PC-3 (cell line): ENCODE measurements around the gene REST. TPM values are rescaled to one million over a fixed set of nuclear protein-coding genes. Genes with fewer than 3 reads are reported as not detected.
A peak's percentile ranks its signal among the peaks of the same experiment; 100 is the strongest.

Experiments
- ATAC-seq: fragments of 200-7000 bp; cut with Tn5 transposase; 2 replicates; pipeline ENCODE4 v1.9.1; 2020; ENCODE audit warnings: mild to moderate bottlenecking, moderate library complexity
- BruUV-seq: library from RNA; stranded (reverse); fragments of 400-500 nt; replicated peaks from 2 replicates; lab custom pipeline; 2021; lab: Mats Ljungman, UMichigan
- CTCF ChIA-PET: fragments of 300-600 bp; sonication (Branson Sonifier 250); formaldehyde crosslinking; loops from one replicate; lab custom pipeline; 2022; ENCODE audit warnings: antibody characterized with exemption; lab: Charles Lee
- POLR2A ChIA-PET: fragments of 300-600 bp; sonication (Branson Sonifier 250); formaldehyde crosslinking; loops from one replicate; lab custom pipeline; 2022; ENCODE audit warnings: antibody characterized with exemption; ENCODE audit not compliant: unreplicated experiment; lab: Charles Lee
- DNase-seq: peaks from one replicate; pipeline ENCODE4 v3.0.0-alpha.2; 2015
- H2AFZ ChIP-seq: fragments of 300-600 bp; sonication (generic); 2 replicates; pipeline ENCODE4 v1.6.0; 2016; ENCODE audit warnings: antibody characterized with exemption, low read length
- H3F3A ChIP-seq: fragments of 300-600 bp; sonication (generic); one replicate; pipeline ENCODE4 v1.6.0; 2017; ENCODE audit warnings: antibody characterized with exemption, low read length, control low read depth, mild to moderate bottlenecking; ENCODE audit not compliant: unreplicated experiment
- H3K27ac ChIP-seq: fragments of 300-600 bp; sonication (generic); 2 replicates; pipeline ENCODE4 v1.5.1; 2016; ENCODE audit warnings: mild to moderate bottlenecking, low read length
- H3K27me3 ChIP-seq: fragments of 300-600 bp; sonication (generic); 2 replicates; pipeline ENCODE4 v1.6.1; 2016; ENCODE audit warnings: low read length, mixed read lengths
- H3K36me3 ChIP-seq: fragments of 300-600 bp; sonication (generic); 2 replicates; pipeline ENCODE4 v1.6.1; 2016; ENCODE audit warnings: low read depth, mixed run types, low read length, mixed read lengths
- H3K4me1 ChIP-seq: fragments of 300-600 bp; sonication (generic); 2 replicates; pipeline ENCODE4 v1.5.1; 2016; ENCODE audit warnings: low read length; ENCODE audit not compliant: insufficient read depth
- H3K4me2 ChIP-seq: fragments of 300-600 bp; sonication (generic); 2 replicates; pipeline ENCODE4 v1.6.0; 2016; ENCODE audit warnings: low read length
- H3K4me3 ChIP-seq: fragments of 300-600 bp; sonication (generic); 2 replicates; pipeline ENCODE4 v1.5.1; 2016; ENCODE audit warnings: mild to moderate bottlenecking, low read length, mixed read lengths
- H3K79me2 ChIP-seq: fragments of 300-600 bp; sonication (generic); 2 replicates; pipeline ENCODE4 v1.6.1; 2017; ENCODE audit warnings: low read length, mixed read lengths
- H3K9ac ChIP-seq: fragments of 300-600 bp; sonication (generic); 2 replicates; pipeline ENCODE4 v1.6.0; 2016; ENCODE audit warnings: mild to moderate bottlenecking, low read length
- H3K9me2 ChIP-seq: fragments of 300-600 bp; sonication (generic); replicated peaks from 2 replicates; pipeline ENCODE4 v1.6.1; 2016; ENCODE audit warnings: mixed run types, low read length, mixed read lengths
- H3K9me3 ChIP-seq: fragments of 300-600 bp; sonication (generic); 2 replicates; pipeline ENCODE4 v1.6.1; 2016; ENCODE audit warnings: low read length, mixed read lengths
- H4K20me1 ChIP-seq: fragments of 300-600 bp; sonication (generic); 2 replicates; pipeline ENCODE4 v1.6.1; 2016; ENCODE audit warnings: low read length, mixed read lengths
- EZH2 ChIP-seq: fragments of 300-600 bp; sonication (generic); IDR thresholded peaks from one replicate; pipeline ENCODE4 v1.6.1; 2017; ENCODE audit warnings: antibody characterized with exemption, mild to moderate bottlenecking, low read length; ENCODE audit not compliant: unreplicated experiment
- EZH2phosphoT487 ChIP-seq: fragments of 300-600 bp; sonication (generic); IDR thresholded peaks from 2 replicates; pipeline ENCODE4 v1.6.1; 2018; ENCODE audit warnings: mild to moderate bottlenecking, antibody characterized with exemption, low read length, borderline replicate concordance
- intact Hi-C: fragments of 100-400 bp; cut with micrococcal nuclease; formaldehyde crosslinking; loops from 2 replicates; pipeline ENCODE4 v1.9.0; 2023
- total RNA-seq: library from RNA; depleted of rRNA; stranded (reverse); fragments of >200 nt; gene quantifications from 2 replicates; pipeline ENCODE4 v1.2.3, GENCODE V29; 2014
- TF ChIP-seq, protein P1 (sequence below): fragments of 300-600 bp; sonication (generic); conservative IDR thresholded peaks from 2 replicates; pipeline ENCODE4 v1.5.1; 2017; ENCODE audit warnings: antibody characterized with exemption, low read depth, mild to moderate bottlenecking, low read length

The REST gene
- total RNA-seq, 1 experiment from 2014 or later, result 22.4 TPM

GRCh38 chr4:56961107-56961500 is 53.4 kb downstream of the REST start:
- Histone ChIP-seq H3K4me1 (peaks cover 7% of the 10 kb centered on the region; the same call in 1 of the 2 replicates), H3K9me3 (no peaks in the 10 kb centered on the region), H3K79me2 (no peaks in the 10 kb centered on the region), H3K27ac (no peak overlapping the region), H4K20me1 (no peaks in the 10 kb centered on the region), H3F3A (peaks cover 8% of the 10 kb centered on the region), H3K27me3 (no peaks in the 10 kb centered on the region), H3K36me3 (peaks cover 16% of the 10 kb centered on the region), H3K9me2 (no peaks in the 10 kb centered on the region), H3K4me2 (no peak overlapping the region), H3K4me3 (no peak overlapping the region), H2AFZ (no peak overlapping the region), H3K9ac (no peak overlapping the region)
- ATAC-seq (no peak), DNase-seq (no peak)
- ChIA-PET POLR2A (interaction anchor here (0.6 kb wide), 1 partner anchor 465 kb away, joined by 5 read pairs; no protein-coding TSS in a partner anchor), CTCF (interaction anchor here (0.6 kb wide), 1 partner anchor 112 kb away, joined by 6 read pairs; no protein-coding TSS in a partner anchor)
- TF ChIP-seq, protein P1, sequence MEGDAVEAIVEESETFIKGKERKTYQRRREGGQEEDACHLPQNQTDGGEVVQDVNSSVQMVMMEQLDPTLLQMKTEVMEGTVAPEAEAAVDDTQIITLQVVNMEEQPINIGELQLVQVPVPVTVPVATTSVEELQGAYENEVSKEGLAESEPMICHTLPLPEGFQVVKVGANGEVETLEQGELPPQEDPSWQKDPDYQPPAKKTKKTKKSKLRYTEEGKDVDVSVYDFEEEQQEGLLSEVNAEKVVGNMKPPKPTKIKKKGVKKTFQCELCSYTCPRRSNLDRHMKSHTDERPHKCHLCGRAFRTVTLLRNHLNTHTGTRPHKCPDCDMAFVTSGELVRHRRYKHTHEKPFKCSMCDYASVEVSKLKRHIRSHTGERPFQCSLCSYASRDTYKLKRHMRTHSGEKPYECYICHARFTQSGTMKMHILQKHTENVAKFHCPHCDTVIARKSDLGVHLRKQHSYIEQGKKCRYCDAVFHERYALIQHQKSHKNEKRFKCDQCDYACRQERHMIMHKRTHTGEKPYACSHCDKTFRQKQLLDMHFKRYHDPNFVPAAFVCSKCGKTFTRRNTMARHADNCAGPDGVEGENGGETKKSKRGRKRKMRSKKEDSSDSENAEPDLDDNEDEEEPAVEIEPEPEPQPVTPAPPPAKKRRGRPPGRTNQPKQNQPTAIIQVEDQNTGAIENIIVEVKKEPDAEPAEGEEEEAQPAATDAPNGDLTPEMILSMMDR, result no peak
- TF ChIP-seq EZH2 (no peak), EZH2phosphoT487 (no peak)
- BruUV-seq, result TSS peak; percentile 3
- intact Hi-C loops, result loop anchor here (2.0 kb wide), 1 partner anchor 16 kb away; the partner anchor contains the start of gene NOA1

GRCh38 chr4:56971383-56971782 is 63.7 kb downstream of the REST start:
- Histone ChIP-seq H2AFZ (no peak overlapping the region), H3K9ac (no peak overlapping the region), H3K27me3 (no peaks in the 10 kb centered on the region), H4K20me1 (peaks cover 14% of the 10 kb centered on the region), H3K4me3 (no peak overlapping the region), H3K9me3 (peaks cover 11% of the 10 kb centered on the region; the same call in 1 of the 2 replicates), H3K79me2 (peaks cover 43% of the 10 kb centered on the region), H3K4me1 (0 out of 2 replicates have a peak, but pooled peaks cover 4% of the 10 kb centered on the region), H3K36me3 (peaks cover 64% of the 10 kb centered on the region), H3K4me2 (no peak overlapping the region), H3K9me2 (no peaks in the 10 kb centered on the region), H3K27ac (no peak overlapping the region), H3F3A (no peaks in the 10 kb centered on the region)
- ATAC-seq, result no peak
- no TSS peak for BruUV-seq
- intact Hi-C loops, result no loop called here
- TF ChIP-seq, protein P1, result no peak
- TF ChIP-seq EZH2phosphoT487, result no peak
- TF ChIP-seq EZH2, result no peak
- POLR2A ChIA-PET, result no interaction called here
- no peak for DNase-seq
- CTCF ChIA-PET, result no interaction called here

GRCh38 chr4:56972389-56972788 is 64.7 kb downstream of the REST start:
- ChIA-PET POLR2A (no interaction called here), CTCF (no interaction called here)
- H3K9me2 ChIP-seq, result no peaks in the 10 kb centered on the region

More at GRCh38 chr4:56972389-56972788, 64.7 kb downstream of the REST start:
- Histone ChIP-seq H3K4me2 (no peak overlapping the region), H3F3A (no peaks in the 10 kb centered on the region), H3K36me3 (peaks cover 55% of the 10 kb centered on the region), H3K27ac (no peak overlapping the region), H3K27me3 (no peaks in the 10 kb centered on the region), H3K9me3 (peaks cover 11% of the 10 kb centered on the region; the same call in 1 of the 2 replicates), H3K4me1 (0 out of 2 replicates have a peak, but pooled peaks cover 4% of the 10 kb centered on the region), H3K9ac (no peak overlapping the region), H4K20me1 (peaks cover 17% of the 10 kb centered on the region), H3K4me3 (no peak overlapping the region), H2AFZ (no peak overlapping the region), H3K79me2 (peaks cover 53% of the 10 kb centered on the region)
- ATAC-seq, result no peak
- intact Hi-C loops, result no loop called here
- BruUV-seq, result no TSS peak
- TF ChIP-seq, protein P1, result no peak
- TF ChIP-seq EZH2phosphoT487 (no peak), EZH2 (no peak)
- no peak for DNase-seq
